C4-2B (cell line): ENCODE results near the gene SCG5.

Experiments
- ZFX ChIP-seq: fragments of 450-650 bp; IDR thresholded peaks from 2 replicates; pipeline ENCODE4 v1.6.1; 2017
- TF ChIP-seq, protein P1 (sequence below): fragments of 450-650 bp; conservative IDR thresholded peaks from 2 replicates; pipeline ENCODE4 v1.5.1; 2017; ENCODE audit warnings: mild to moderate bottlenecking

DNA sequence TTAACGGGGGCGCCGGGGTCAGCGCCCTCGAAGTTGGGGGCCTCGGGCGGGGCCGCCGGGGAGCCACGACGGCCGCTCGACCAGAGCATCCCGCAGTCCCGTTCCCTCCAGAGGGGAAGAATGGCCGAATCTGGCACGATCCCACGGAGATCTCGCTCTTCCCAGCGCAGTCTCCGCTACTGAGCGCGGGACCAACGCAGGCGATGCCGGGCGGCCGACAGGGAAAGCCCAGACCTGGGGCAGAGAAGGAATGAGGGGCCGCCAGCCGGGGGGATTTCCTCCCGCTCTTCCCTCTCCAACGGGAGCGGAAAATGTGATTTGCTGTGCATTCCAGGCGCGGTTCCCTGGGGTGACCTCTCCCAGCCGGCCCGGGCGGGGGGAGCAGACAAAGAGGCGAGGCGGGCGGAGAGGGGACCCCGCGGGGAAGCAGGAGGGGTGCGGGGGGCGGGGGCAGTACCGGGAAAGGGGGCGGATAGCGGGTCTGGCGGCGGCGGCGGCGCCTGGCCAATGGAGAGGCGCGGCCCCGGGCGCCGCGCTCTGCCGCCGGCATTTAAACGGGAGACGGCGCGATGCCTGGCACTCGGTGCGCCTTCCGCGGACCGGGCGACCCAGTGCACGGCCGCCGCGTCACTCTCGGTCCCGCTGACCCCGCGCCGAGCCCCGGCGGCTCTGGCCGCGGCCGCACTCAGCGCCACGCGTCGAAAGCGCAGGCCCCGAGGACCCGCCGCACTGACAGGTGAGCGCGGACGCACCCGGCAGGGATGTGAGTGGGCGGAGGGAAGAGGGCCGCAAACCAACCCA is 76.1 kb downstream of the SCG5 start, which contains the start of gene GREM1:
- TF ChIP-seq, protein P1, sequence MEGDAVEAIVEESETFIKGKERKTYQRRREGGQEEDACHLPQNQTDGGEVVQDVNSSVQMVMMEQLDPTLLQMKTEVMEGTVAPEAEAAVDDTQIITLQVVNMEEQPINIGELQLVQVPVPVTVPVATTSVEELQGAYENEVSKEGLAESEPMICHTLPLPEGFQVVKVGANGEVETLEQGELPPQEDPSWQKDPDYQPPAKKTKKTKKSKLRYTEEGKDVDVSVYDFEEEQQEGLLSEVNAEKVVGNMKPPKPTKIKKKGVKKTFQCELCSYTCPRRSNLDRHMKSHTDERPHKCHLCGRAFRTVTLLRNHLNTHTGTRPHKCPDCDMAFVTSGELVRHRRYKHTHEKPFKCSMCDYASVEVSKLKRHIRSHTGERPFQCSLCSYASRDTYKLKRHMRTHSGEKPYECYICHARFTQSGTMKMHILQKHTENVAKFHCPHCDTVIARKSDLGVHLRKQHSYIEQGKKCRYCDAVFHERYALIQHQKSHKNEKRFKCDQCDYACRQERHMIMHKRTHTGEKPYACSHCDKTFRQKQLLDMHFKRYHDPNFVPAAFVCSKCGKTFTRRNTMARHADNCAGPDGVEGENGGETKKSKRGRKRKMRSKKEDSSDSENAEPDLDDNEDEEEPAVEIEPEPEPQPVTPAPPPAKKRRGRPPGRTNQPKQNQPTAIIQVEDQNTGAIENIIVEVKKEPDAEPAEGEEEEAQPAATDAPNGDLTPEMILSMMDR: no peak
- no peak for TF ChIP-seq ZFX
